GM18907 (cell line): ENCODE measurements around the gene HSD17B1.

Source experiments
- ATAC-seq: cut with Tn5 transposase; IDR thresholded peaks from one replicate; pipeline ENCODE4 v1.9.1; 2021; ENCODE audit warnings: mild to moderate bottlenecking, moderate library complexity; ENCODE audit not compliant: unreplicated experiment

HSD17B1 gene

DNA sequence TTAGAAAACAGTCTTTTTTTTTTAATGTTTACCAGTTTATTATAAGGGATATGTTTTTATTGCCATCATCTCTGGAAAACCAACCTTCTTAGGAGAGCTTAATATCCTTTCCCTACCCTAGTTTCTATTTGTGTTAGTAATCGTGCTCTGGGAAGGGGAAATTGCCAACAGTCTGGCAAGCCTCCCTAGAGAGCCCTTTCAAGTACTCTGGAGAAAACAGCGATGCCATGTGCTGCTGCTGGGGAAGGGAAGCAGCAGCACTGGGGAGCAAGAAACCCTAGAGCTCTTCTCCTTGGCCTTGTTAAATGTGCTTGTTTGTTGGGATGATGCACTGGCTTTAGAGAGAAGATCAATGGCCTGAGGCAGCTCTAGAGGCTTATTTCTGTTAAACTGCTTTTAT is 46.2 kb downstream of the HSD17B1 start:
- no peak for ATAC-seq

DNA sequence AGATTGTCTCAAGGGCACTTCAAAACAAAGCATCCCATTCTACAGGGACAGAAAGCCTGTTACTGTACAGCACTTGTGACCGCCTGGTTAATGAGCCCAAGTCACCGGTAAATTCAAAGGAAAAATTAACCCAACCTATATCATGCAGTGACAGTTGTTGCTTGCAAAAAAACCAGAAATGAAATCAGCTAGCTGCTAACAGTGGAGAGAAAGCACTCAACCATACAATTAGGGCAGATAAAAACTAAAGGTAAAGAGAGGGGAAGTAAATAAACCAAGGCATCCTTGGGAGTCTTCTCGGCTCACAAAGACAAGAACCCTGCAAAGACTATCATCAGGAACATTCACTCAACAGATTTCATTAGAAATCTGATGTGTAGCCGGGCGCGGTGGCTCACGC is 50.6 kb downstream of the HSD17B1 start:
- no peak for ATAC-seq
